ELR (cell line): ENCODE results near the gene DBI.
A peak's percentile ranks its signal among the peaks of the same experiment; 100 is the strongest.
"Not testable (repeated sequence)": the region's sequence is repeated elsewhere in the genome, so short reads cannot be mapped to it uniquely, and the experiment has no call there.

ENCODE experiments used
- DNase-seq: peaks from one replicate; pipeline ENCODE4 v3.0.0-alpha.2; 2015; ENCODE audit warnings: low read depth

Gene DBI

GRCh38 chr2:119402106-119402505 is 35.3 kb downstream of the DBI start:
- no peak for DNase-seq

GRCh38 chr2:119402645-119403560 is 36.1 kb downstream of the DBI start:
- DNase-seq, result no peak

- DNase-seq, result not testable (repeated sequence)
Measured at GRCh38 chr2:119403618-119404017, 36.8 kb downstream of the DBI start.

GRCh38 chr2:119405151-119405550 is 38.4 kb downstream of the DBI start:
- no peak for DNase-seq

GRCh38 chr2:119407430-119408220 is 40.8 kb downstream of the DBI start:
- peak; percentile 65 for DNase-seq

- no peak for DNase-seq
Measured at GRCh38 chr2:119408221-119408619, 41.4 kb downstream of the DBI start.

GRCh38 chr2:119409506-119409905 is 42.7 kb downstream of the DBI start:
- DNase-seq, result no peak

GRCh38 chr2:119414894-119415293 is 48.1 kb downstream of the DBI start:
- no peak for DNase-seq

GRCh38 chr2:119415630-119416029 is 48.9 kb downstream of the DBI start:
- no peak for DNase-seq

GRCh38 chr2:119416299-119416923 is 49.6 kb downstream of the DBI start:
- no peak for DNase-seq

GRCh38 chr2:119417908-119418307 is 51.1 kb downstream of the DBI start:
- no peak for DNase-seq

GRCh38 chr2:119419065-119419464 is 52.3 kb downstream of the DBI start:
- no peak for DNase-seq

- no peak for DNase-seq
Measured at GRCh38 chr2:119419803-119420508, 53.2 kb downstream of the DBI start.

GRCh38 chr2:119421304-119421703 is 54.5 kb downstream of the DBI start:
- DNase-seq, result no peak

- no peak for DNase-seq
Measured at GRCh38 chr2:119421741-119422140, 55.0 kb downstream of the DBI start.
